Activated naive CD8-positive, alpha-beta T cell treated with anti-CD3 and anti-CD28 coated beads for 36 hours (primary cell): Measurements from ENCODE around the gene MLLT3. TPM values are rescaled to one million over a fixed set of nuclear protein-coding genes. Genes with fewer than 3 reads are reported as not detected.

Experiments used
- DNase-seq: peaks from one replicate; pipeline ENCODE4 v3.0.0; 2021
- H3K27ac Mint-ChIP-seq: one replicate; pipeline ENCODE4 v1.8.0; 2022; ENCODE audit warnings: mild to moderate bottlenecking, moderate library complexity, mixed read lengths
- H3K27me3 Mint-ChIP-seq: one replicate; pipeline ENCODE4 v1.8.0; 2022; ENCODE audit warnings: mild to moderate bottlenecking, mixed read lengths
- H3K36me3 Mint-ChIP-seq: one replicate; pipeline ENCODE4 v1.8.0; 2021; ENCODE audit warnings: mild to moderate bottlenecking, mixed read lengths
- H3K4me1 Mint-ChIP-seq: one replicate; pipeline ENCODE4 v1.8.0; 2021; ENCODE audit warnings: mixed read lengths
- H3K4me3 Mint-ChIP-seq: one replicate; pipeline ENCODE4 v1.8.0; 2022; ENCODE audit warnings: mild to moderate bottlenecking, moderate library complexity, mixed read lengths
- H3K9me3 Mint-ChIP-seq: one replicate; pipeline ENCODE4 v1.8.0; 2022; ENCODE audit warnings: mixed read lengths
- total RNA-seq, 2 experiments: library from RNA; stranded (reverse); gene quantifications; one replicate each; pipeline ENCODE4 v1.2.3, GENCODE V29; 2021

MLLT3 gene
- total RNA-seq, 2 experiments from 2014 or later = 68.0 to 69.9 TPM

GRCh38 chr9:20305452-20305851, 316.8 kb downstream of the MLLT3 start:
- Mint-ChIP-seq H3K4me3 (no peak overlapping the region), H3K36me3 (no peaks in the 10 kb centered on the region), H3K27ac (no peak overlapping the region), H3K9me3 (no peaks in the 10 kb centered on the region), H3K27me3 (no peaks in the 10 kb centered on the region), H3K4me1 (peaks cover 7% of the 10 kb centered on the region)
- no peak for DNase-seq

GRCh38 chr9:20303996-20304395, 318.3 kb downstream of the MLLT3 start:
- H3K9me3 Mint-ChIP-seq = no peaks in the 10 kb centered on the region
- no peak for DNase-seq
- H3K36me3 Mint-ChIP-seq = no peaks in the 10 kb centered on the region
- H3K27ac Mint-ChIP-seq = no peak overlapping the region
- H3K4me3 Mint-ChIP-seq = no peak overlapping the region
- H3K27me3 Mint-ChIP-seq = no peaks in the 10 kb centered on the region
- peaks cover 14% of the 10 kb centered on the region for H3K4me1 Mint-ChIP-seq

- no peaks in the 10 kb centered on the region for H3K36me3 Mint-ChIP-seq
- H3K27ac Mint-ChIP-seq = no peak overlapping the region
- no peak for DNase-seq
- H3K4me1 Mint-ChIP-seq = peaks cover 16% of the 10 kb centered on the region
- no peak overlapping the region for H3K4me3 Mint-ChIP-seq
- H3K27me3 Mint-ChIP-seq = no peaks in the 10 kb centered on the region
- H3K9me3 Mint-ChIP-seq = no peaks in the 10 kb centered on the region
Measured at GRCh38 chr9:20303066-20303465, 319.2 kb downstream of the MLLT3 start.

- no peak overlapping the region for H3K4me3 Mint-ChIP-seq
- DNase-seq = no peak
- H3K9me3 Mint-ChIP-seq = no peaks in the 10 kb centered on the region
- no peaks in the 10 kb centered on the region for H3K27me3 Mint-ChIP-seq
- no peak overlapping the region for H3K27ac Mint-ChIP-seq
- H3K36me3 Mint-ChIP-seq = no peaks in the 10 kb centered on the region
- peaks cover 19% of the 10 kb centered on the region for H3K4me1 Mint-ChIP-seq
Measured at GRCh38 chr9:20302197-20302596, 320.1 kb downstream of the MLLT3 start.

- Mint-ChIP-seq H3K36me3 (no peaks in the 10 kb centered on the region), H3K27ac (peak overlapping the region; percentile 39), H3K27me3 (no peaks in the 10 kb centered on the region), H3K4me1 (peaks cover 18% of the 10 kb centered on the region), H3K9me3 (no peaks in the 10 kb centered on the region), H3K4me3 (no peak overlapping the region)
- no peak for DNase-seq
Measured at GRCh38 chr9:20300430-20301115, 321.7 kb downstream of the MLLT3 start.

- H3K36me3 Mint-ChIP-seq = no peaks in the 10 kb centered on the region
- H3K4me3 Mint-ChIP-seq = no peak overlapping the region
- no peak overlapping the region for H3K27ac Mint-ChIP-seq
- H3K9me3 Mint-ChIP-seq = no peaks in the 10 kb centered on the region
- no peaks in the 10 kb centered on the region for H3K27me3 Mint-ChIP-seq
- H3K4me1 Mint-ChIP-seq = peaks cover 18% of the 10 kb centered on the region
- DNase-seq = no peak
Measured at GRCh38 chr9:20297646-20298084, 324.6 kb downstream of the MLLT3 start.

- no peak overlapping the region for H3K4me3 Mint-ChIP-seq
- peaks cover 2% of the 10 kb centered on the region for H3K36me3 Mint-ChIP-seq
- peaks cover 13% of the 10 kb centered on the region for H3K4me1 Mint-ChIP-seq
- H3K27me3 Mint-ChIP-seq = no peaks in the 10 kb centered on the region
- DNase-seq = no peak
- no peak overlapping the region for H3K27ac Mint-ChIP-seq
- no peaks in the 10 kb centered on the region for H3K9me3 Mint-ChIP-seq
Measured at GRCh38 chr9:20295555-20295954, 326.7 kb downstream of the MLLT3 start.

GRCh38 chr9:20294046-20294750, 328.1 kb downstream of the MLLT3 start:
- Mint-ChIP-seq H3K4me1 (peaks cover 5% of the 10 kb centered on the region), H3K27me3 (no peaks in the 10 kb centered on the region), H3K27ac (no peak overlapping the region), H3K9me3 (peaks cover 2% of the 10 kb centered on the region), H3K36me3 (peaks cover 2% of the 10 kb centered on the region), H3K4me3 (no peak overlapping the region)
- no peak for DNase-seq

GRCh38 chr9:20292002-20292401, 330.3 kb downstream of the MLLT3 start:
- Mint-ChIP-seq H3K4me3 (no peak overlapping the region), H3K4me1 (no peaks in the 10 kb centered on the region), H3K27ac (no peak overlapping the region), H3K9me3 (peaks cover 7% of the 10 kb centered on the region), H3K36me3 (peaks cover 2% of the 10 kb centered on the region), H3K27me3 (no peaks in the 10 kb centered on the region)
- DNase-seq = no peak

Other genes with a start within 250 kb of the MLLT3 start
- gene FOCAD, start 61.8 kb upstream of the MLLT3 start, total RNA-seq = 10 to 100 TPM; 27.2 to 32.3 TPM